ENCODE measurements around the gene ANO2.
A peak's percentile ranks its signal among the peaks of the same experiment; 100 is the strongest.

GRCh38 chr12:5965950-5966383 is 20.9 kb upstream of the ANO2 start:
- no peak for TF ChIP-seq REST (IDR thresholded peaks at IDR 0.05; ENCODE audit: borderline replicate concordance)
- TF ChIP-seq POLR2AphosphoS5 (IDR thresholded peaks at IDR 0.05): no peak
- TF ChIP-seq CTCF (IDR thresholded peaks at IDR 0.05; ENCODE audit: poor library complexity, severe bottlenecking): peak; percentile 68
- no peak for TF ChIP-seq EZH2 (IDR thresholded peaks at IDR 0.05; ENCODE audit: borderline replicate concordance, insufficient read depth, low read length, poor library complexity, severe bottlenecking)
- TF ChIP-seq MXI1 (conservative IDR thresholded peaks at IDR 0.05; ENCODE audit: poor library complexity, severe bottlenecking): no peak
- no peak for TF ChIP-seq EP300 (conservative IDR thresholded peaks at IDR 0.05; ENCODE audit: poor library complexity, severe bottlenecking)
- peak; percentile 45 for TF ChIP-seq RAD21 (conservative IDR thresholded peaks at IDR 0.05)
- TF ChIP-seq SMC3 (conservative IDR thresholded peaks at IDR 0.05; ENCODE audit: poor library complexity): peak; percentile 68

Measured in neural cell (in vitro differentiated cells).